Small intestine (tissue), 7 donors: ENCODE data around the gene ERVK3-1. TPM values are rescaled to one million over a fixed set of nuclear protein-coding genes. Genes with fewer than 3 reads are reported as not detected.

ENCODE experiments used
- DNase-seq, 2 donors: peaks; one replicate each; pipeline versions ENCODE4 v3.0.0 to v3.0.0-alpha.2; 2013
- FAIRE-seq: peaks from 2 replicates; lab custom pipeline; 2012; peaks lifted over from hg19 to GRCh38; lab: Jason Lieb, UNC
- H3K27ac ChIP-seq, 3 donors: one replicate each; pipeline ENCODE4 v1.5.1; 2013; ENCODE audit warnings: low read length in 2 of 3, mild to moderate bottlenecking in 2 of 3, control low read depth in 1 of 3, inconsistent platforms in 1 of 3, low read depth in 1 of 3, moderate library complexity in 1 of 3
- H3K27me3 ChIP-seq, 3 donors: one replicate each; pipeline ENCODE4 v1.6.1; 2013; ENCODE audit warnings: low read length in 3 of 3, inconsistent platforms in 1 of 3; ENCODE audit not compliant: control insufficient read depth in 3 of 3, insufficient read depth in 3 of 3
- H3K36me3 ChIP-seq, 3 donors: one replicate each; pipeline ENCODE4 v1.6.1; 2013; ENCODE audit warnings: low read length in 3 of 3, inconsistent platforms in 1 of 3, low read depth in 1 of 3, mild to moderate bottlenecking in 1 of 3, moderate library complexity in 1 of 3; ENCODE audit not compliant: control insufficient read depth in 3 of 3, insufficient read depth in 2 of 3
- H3K4me1 ChIP-seq, 3 donors: one replicate each; pipeline ENCODE4 v1.6.1; 2013; ENCODE audit warnings: low read length in 2 of 3, inconsistent platforms in 1 of 3, low read depth in 1 of 3, mild to moderate bottlenecking in 1 of 3, moderate library complexity in 1 of 3; ENCODE audit not compliant: control insufficient read depth in 3 of 3, insufficient read depth in 2 of 3
- H3K4me3 ChIP-seq, 3 donors: one replicate each; pipeline ENCODE4 v1.5.1; 2013; ENCODE audit warnings: low read length in 3 of 3, control low read depth in 1 of 3, inconsistent platforms in 1 of 3, low read depth in 1 of 3, mild to moderate bottlenecking in 1 of 3, moderate library complexity in 1 of 3
- H3K9me3 ChIP-seq, 2 donors: one replicate each; pipeline ENCODE4 v1.6.1; 2013; ENCODE audit warnings: low read depth in 1 of 2, low read length in 1 of 2; ENCODE audit not compliant: control insufficient read depth in 2 of 2, insufficient read depth in 1 of 2
- WGBS, 3 donors: extraction: QIAGEN DNeasy Blood & Tissue Kit; methylation state at CpG; one replicate each; pipeline ENCODE4 v1.1.7; 2013; 5-methylcytosine and 5-hydroxymethylcytosine counted together
- polyA plus RNA-seq, 4 donors: library from polyadenylated mRNA; stranded (reverse) in 3 of 4; unstranded in 1 of 4; fragments of 200-250 nt in 3 of 4; fragments of 120-200 nt in 1 of 4; gene quantifications; one replicate each; pipeline versions ENCODE4 v1.2.1 to v1.2.3, GENCODE V29; 2013
- donor health status: healthy with polysubstance abuse.
- donor health status: control.
- donor health status: control.
- donor health status: Bipolar disorder and iron deficiency.
- donor health status: healthy.

The ERVK3-1 gene
- polyA plus RNA-seq, 4 donors, result 34.8 to 53.9 (median 51.6) TPM

GRCh38 chr19:58268344-58268743 is 36.8 kb upstream of the ERVK3-1 start:
- no peak for FAIRE-seq
- Histone ChIP-seq H3K9me3 (peaks cover 15 to 93% of the 10 kb centered on the region in 2 donors), H3K4me1 (no peaks in the 10 kb centered on the region)

GRCh38 chr19:58274771-58275201 is 30.4 kb upstream of the ERVK3-1 start:
- WGBS, 3 donors, result 60 to 81% (median 67%) methylated on average over 2 of the region's 2 CpGs
- Histone ChIP-seq H3K27me3 (no peaks in the 10 kb centered on the region), H3K4me3 (no peak overlapping the region), H3K27ac (no peak overlapping the region), H3K9me3 (peaks cover 6 to 67% of the 10 kb centered on the region in 2 donors), H3K4me1 (peaks cover 0 to 4% (median 0%) of the 10 kb centered on the region in 3 donors), H3K36me3 (peaks cover 3 to 34% (median 4%) of the 10 kb centered on the region in 3 donors)
- peak in 1 of 2 donors; percentile 6 for DNase-seq
- no peak for FAIRE-seq

More at GRCh38 chr19:58268344-58268743, 36.8 kb upstream of the ERVK3-1 start:
- Histone ChIP-seq H3K4me3 (no peak overlapping the region), H3K27ac (no peak overlapping the region), H3K27me3 (no peaks in the 10 kb centered on the region), H3K36me3 (peaks cover 3 to 36% (median 9%) of the 10 kb centered on the region in 3 donors)
- no peak for DNase-seq
- 91 to 98% (median 91%) methylated on average over 3 of the region's 3 CpGs for WGBS, 3 donors

- Histone ChIP-seq H3K27ac (no peak overlapping the region), H3K27me3 (no peaks in the 10 kb centered on the region), H3K36me3 (peaks cover 0 to 34% (median 4%) of the 10 kb centered on the region in 3 donors), H3K4me3 (no peak overlapping the region), H3K4me1 (peaks cover 0 to 9% (median 0%) of the 10 kb centered on the region in 3 donors), H3K9me3 (peaks cover 3 to 60% of the 10 kb centered on the region in 2 donors)
- FAIRE-seq (no peak), DNase-seq (no peak)
- WGBS, 3 donors, result 95 to 96% (median 96%) methylated on average over 3 of the region's 3 CpGs
Measured at GRCh38 chr19:58275564-58275963, 29.6 kb upstream of the ERVK3-1 start.

GRCh38 chr19:58277197-58277596 is 28.0 kb upstream of the ERVK3-1 start:
- Histone ChIP-seq H3K27ac (no peak overlapping the region), H3K9me3 (peaks cover under 1 to 44% of the 10 kb centered on the region in 2 donors), H3K27me3 (no peaks in the 10 kb centered on the region), H3K4me3 (no peak overlapping the region), H3K36me3 (peaks cover 0 to 31% (median 1%) of the 10 kb centered on the region in 3 donors), H3K4me1 (peaks cover 0 to 9% (median 0%) of the 10 kb centered on the region in 3 donors)
- WGBS, 3 donors, result 91 to 98% (median 97%) methylated on average over 7 of the region's 7 CpGs
- no peak for FAIRE-seq
- DNase-seq, result no peak

GRCh38 chr19:58277748-58278540 is 27.2 kb upstream of the ERVK3-1 start:
- peaks cover 0 to 9% (median 0%) of the 10 kb centered on the region in 3 donors for H3K4me1 ChIP-seq
- peak overlapping the region in 2 of 3 donors; percentile 86 to 92 for H3K27ac ChIP-seq
- no peaks in the 10 kb centered on the region for H3K27me3 ChIP-seq
- DNase-seq (no peak), FAIRE-seq (no peak)
- H3K9me3 ChIP-seq, result peaks cover 0 to 38% of the 10 kb centered on the region in 2 donors
- peak overlapping the region; percentile 46 to 100 (median 87) for H3K4me3 ChIP-seq
- 39 to 46% (median 44%) methylated on average over 25 of the region's 25 CpGs for WGBS, 3 donors
- H3K36me3 ChIP-seq, result peaks cover 0 to 30% (median 1%) of the 10 kb centered on the region in 3 donors

- Histone ChIP-seq H3K9me3 (peaks cover 0 to 33% of the 10 kb centered on the region in 2 donors), H3K27me3 (no peaks in the 10 kb centered on the region), H3K36me3 (peaks cover 0 to 33% (median 2%) of the 10 kb centered on the region in 3 donors), H3K4me3 (peak within 1 kb of the TSS; percentile 87 to 100 (median 92)), H3K27ac (peak within 1 kb of the TSS; percentile 71 to 92 (median 90)), H3K4me1 (peaks cover 0 to 9% (median 0%) of the 10 kb centered on the region in 3 donors)
- no peak for FAIRE-seq
- 0 to 1% (median 0%) methylated on average over 42 of the region's 42 CpGs for WGBS, 3 donors
- DNase-seq, result peak; percentile 98 to 99
Measured at GRCh38 chr19:58278541-58279041, 26.6 kb upstream of the ERVK3-1 start, which contains the start of gene ZNF8. Gene ZNF8 (plus strand): TSS chr19:58278955. CDS start chr19:58279082, 127 bp downstream.

- 4 to 10% (median 9%) methylated on average over 52 to 60 of the region's 60 CpGs for WGBS, 3 donors
- Histone ChIP-seq H3K4me3 (peak overlapping the region; percentile 87 to 100 (median 92)), H3K9me3 (peaks cover 0 to 28% of the 10 kb centered on the region in 2 donors), H3K4me1 (peaks cover 0 to 9% (median 0%) of the 10 kb centered on the region in 3 donors), H3K36me3 (peaks cover 0 to 33% (median 2%) of the 10 kb centered on the region in 3 donors), H3K27me3 (no peaks in the 10 kb centered on the region), H3K27ac (peak overlapping the region; percentile 71 to 92 (median 90))
- FAIRE-seq (no peak), DNase-seq (peak; percentile 75 to 82)
Measured at GRCh38 chr19:58279042-58279924, 25.9 kb upstream of the ERVK3-1 start.
